Activated CD4-positive, alpha-beta T cell treated with anti-CD3 and anti-CD28 coated beads, Interleukin-2, amount 50 U/mL, for 1 hour (primary cell): Measurements from ENCODE around the gene SPRN.
"Not testable (repeated sequence)": the region's sequence is repeated elsewhere in the genome, so short reads cannot be mapped to it uniquely, and the experiment has no call there.

Source experiments
- DNase-seq: peaks from one replicate; pipeline ENCODE4 v3.0.0-alpha.2; 2020

Gene SPRN

DNA sequence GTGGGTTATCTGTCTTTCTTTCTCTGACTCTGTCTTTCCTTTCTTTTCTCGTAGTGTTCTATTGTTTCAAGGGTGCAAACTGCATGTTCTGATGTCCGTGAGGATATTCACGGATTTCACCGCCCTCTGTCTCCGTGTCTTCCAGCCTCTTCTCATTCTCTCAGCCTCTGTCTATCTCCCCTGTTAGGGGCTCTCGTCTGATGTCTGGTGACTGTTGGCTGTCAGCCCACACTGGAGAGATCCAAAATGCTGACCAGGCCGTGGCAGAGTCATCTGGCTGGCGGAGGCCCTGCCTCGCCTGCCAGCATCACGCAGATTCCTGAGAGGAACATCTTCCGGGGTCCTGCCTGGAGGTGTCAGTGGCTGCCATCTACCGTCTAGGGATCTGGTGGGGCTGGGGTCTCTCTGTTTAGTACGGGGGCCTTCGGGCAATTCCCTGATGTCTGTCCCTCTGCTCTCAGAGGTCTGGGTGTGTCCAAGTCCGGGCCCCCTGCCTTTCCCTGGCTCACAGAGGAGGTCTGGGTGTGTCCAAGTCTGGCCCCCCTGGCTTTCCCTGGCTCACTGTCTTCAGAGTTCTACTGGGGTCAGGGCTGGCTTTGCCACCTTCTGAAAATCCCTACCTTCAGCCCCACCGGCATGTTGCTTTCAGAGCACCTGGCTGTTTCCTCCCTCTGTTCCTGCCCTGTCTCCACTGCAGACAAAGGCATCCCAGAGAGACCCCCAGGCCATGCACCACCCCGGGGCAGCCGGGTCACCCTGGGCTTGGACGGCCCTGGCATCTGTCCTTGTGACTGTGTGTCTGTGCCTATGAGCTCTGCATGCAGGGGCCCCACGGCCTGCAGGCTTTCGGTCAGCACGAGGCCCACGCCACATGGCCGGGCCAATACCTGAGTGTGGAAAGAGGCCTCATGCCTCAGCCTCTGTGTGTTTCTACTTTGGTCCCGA is 15.4 kb upstream of the SPRN start:
- no peak for DNase-seq

DNA sequence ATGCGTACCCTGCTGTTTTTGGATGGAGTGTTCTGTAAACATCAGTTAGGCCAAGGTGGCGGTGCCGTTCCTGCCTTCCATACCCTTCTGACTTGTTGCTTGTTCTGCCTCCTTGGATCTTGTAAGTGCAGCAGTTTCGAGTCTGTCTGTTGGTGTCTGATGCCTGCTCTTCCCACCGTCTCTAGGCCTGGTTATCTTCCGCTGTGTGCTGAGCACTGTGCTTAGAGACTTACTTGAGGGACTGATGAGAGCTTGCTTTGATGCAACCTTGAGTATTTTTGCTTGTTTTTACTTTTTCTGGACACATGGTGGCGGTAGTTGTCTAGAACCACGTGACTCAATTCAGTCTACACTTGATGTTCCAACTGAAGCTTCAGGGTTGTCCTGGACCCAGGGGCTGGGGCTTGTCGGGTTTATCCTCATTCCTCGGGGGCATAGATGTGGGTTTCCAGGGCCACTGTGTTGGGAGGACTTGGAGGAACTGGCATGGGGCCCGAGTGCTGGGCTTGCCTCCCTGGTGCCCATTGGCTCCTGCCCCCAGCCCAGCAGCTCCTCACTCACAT is 14.4 kb upstream of the SPRN start:
- DNase-seq, result no peak

DNA sequence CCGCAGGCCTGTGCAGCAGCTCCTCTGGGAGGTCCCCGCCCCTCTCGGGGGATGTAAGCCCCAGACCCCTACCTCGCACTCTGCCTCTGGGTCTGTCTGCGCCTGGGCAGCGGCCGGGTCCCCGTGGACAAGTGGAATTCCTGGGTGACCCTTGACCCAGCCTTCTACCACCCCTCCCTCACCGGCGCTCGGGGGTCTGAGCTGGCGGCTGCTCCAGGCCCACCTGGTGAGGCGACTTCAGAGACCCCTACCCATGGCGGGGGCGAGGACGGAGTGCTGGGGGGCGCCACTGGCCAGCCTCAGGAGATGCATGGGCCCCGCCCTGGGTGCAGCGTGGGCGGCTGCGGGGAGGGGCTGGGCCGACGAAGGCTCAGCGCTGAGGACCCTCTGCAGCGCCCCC is 8.4 kb upstream of the SPRN start:
- DNase-seq, result not testable (repeated sequence)

DNA sequence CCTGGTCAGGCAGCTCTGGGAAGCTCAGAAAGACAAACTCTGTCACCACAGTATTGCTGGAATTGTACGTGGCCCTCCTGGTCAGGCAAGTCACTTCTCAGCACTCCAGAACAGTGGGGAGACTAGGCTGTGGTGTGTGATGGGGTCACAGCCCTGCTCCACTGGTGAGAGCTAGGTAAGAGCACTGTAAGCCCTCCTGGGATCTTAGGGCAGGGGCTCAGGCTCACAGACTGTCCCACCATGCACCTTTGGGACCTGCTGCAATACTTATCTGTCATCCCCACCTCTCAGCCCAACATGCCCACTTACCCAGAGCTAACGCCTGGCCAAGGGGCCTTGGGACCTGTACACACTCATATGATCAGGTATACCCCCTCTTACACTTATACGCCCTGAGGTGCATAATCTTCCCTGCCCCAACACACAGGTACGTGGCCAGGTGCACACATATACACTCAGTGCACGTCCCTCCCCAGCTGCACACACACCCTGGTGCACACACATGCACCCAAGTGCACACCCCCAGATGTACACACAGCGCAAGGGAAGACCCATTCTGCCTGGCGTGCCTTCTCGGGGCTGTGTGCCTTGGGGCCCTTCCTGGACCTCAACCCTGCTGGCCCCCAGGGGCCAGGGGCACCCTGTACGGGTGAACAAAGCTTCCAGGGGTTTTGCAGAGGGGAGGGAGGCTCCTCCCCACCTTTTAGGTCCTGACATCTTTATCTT is 7.6 kb upstream of the SPRN start:
- DNase-seq, result not testable (repeated sequence)

DNA sequence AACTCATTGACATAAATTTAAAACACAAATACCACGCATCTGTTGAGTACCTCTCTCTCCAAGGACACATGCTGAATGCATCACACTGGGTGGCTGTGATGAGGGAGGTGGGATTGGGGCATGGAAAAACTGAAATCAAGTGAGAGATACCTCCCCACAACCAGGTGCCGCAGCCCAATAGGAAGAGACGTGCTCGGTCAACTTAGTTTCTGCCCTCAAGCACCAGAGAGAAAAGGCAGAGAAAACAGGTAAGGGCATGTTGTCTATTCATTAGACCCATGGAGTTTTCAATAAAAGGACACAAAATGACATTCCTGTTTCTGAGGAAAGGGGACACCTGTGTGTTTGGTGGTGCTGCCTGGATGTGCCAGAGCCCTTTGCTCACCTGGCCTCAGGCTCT is 5.1 kb upstream of the SPRN start:
- DNase-seq, result not testable (repeated sequence)

DNA sequence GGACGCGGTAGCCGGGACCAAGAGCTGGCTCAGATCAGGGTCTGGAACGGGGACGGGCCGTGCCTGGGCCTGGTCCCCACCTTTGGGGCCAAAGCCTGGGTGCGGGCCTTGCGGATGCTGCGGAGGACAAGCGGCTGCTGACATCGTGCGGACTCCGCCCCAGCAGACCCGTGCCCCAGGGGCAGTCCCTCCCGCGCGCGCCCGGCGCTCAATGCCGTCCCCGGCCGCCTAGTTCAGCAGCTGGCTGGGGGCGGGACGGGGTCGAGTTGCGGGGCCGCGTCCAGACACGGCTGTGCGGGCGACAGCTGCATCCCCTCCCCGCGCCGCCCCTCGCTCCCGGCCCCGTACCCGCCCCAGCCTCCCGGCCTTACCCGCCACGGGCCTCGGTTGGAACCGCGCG is 323 bp downstream of the SPRN start:
- DNase-seq, result not testable (repeated sequence)

DNA sequence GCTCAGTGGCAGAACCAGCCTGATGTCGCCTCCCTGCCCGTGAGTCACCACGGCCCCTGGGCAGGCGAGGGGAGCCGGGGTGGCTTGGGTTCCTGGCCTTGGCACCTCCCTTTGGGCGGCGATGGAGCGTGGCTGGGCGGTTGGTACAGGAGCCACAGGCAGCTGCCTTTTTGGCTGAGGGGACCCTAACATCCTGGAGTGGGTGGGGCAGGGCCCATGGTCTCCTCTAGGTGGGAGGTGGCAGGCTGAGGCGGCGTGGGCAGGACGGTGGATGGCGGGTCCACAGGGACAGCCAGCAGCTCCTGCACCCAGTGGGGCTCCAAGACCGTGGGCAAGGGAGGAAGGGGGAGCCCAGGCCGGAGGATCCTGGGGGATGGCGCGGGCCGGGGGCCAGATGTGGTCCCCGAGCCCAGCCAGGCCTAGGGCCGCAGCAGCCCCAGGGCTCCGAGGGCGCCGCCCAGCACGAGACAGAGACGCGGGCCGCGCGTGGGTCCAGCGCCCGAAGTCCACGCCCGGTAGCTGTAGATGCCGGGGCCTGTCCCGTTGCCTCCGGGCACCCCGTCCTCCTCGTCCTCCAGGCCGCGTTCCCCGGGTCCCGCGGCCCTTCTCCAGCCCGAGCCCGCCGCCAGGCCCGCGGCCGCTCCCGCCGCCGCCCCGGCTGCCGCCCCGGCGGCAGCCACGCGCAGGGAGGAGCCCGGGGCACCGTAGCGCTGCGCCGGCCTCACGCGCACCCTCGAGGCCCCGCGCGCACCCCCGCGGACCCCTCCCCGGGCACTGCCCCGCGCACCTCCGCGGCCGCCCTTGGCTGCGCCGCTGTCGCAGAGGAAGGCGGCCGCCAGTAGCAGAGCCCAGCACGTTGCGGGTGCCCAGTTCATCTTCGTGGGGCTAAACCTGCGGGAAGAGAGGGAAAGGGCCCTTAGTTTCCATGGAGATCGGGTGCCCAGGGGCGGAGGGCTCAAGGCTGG is 1.3 kb downstream of the SPRN start:
- DNase-seq, result no peak

DNA sequence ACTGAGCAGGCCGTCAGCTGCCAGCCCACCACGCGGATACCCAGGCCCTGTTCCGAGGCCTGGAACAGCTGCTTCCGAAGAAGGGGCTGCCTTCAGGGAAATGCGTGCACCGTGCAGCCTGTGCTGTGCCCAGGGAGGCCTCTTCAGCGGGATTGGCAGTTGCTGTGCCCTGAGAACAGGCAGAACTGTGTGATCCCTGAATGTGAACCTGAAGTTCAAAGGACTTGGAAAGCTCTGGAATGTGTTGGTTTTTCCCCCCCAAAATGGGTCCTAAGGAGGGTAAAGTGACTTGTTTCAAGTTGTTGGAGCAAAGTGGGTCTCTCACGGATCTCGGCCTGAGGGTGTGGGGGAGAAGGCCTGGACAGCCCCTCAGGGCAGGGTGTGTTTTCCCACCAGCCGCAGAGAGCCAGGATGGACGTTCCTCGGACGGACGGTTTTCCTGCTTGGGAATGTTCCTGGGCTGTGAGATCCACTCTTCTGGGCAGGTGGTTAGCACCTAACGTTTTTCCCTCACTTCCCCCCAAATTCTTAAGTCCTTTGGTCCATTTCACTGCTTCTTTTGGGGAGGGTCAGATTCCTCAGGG is 2.1 kb downstream of the SPRN start:
- DNase-seq, result no peak

DNA sequence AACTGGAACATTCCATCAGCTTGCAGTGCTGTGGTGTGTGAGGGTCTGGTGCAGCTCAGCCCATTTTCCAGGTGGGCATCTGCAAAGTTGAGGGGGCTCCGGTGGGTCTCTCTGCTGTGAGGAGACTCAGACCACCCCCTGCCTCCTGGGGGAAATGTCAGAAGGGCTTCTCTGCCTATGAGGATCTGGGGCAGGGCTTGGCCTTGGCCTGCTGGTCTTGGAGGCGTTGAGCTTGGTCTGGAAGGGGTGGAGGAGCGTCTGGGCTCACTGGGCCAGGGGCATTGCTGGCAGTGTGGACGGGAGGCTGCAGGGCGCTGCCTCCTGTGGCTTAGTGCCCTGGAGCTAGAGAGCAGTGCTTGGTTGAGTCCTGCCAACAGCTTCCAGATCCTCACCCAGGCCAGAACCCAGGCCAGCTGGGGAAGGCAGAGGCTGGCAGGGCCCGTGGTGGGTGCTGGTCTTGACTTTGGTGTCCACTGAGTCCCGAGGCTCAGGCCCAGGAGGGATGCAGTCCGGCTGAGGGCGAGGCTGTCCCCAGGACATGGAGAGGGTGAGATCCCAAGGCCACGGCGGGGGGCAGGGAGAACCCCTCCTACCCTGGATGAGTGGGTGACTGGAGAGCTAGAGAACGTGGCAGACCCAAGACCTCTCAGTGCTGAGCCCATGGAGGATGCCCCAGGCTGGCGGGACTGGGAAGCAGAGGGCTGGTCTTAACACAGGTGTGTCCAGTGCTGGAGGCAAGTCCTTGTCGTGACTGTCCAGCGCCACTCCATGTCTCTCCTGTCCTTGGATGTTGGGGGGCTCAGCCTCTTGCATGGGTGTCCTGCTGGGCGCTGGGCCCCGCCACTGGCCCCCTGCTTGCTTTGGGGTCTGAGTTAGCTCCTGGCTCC is 2.8 kb downstream of the SPRN start:
- DNase-seq, result no peak

DNA sequence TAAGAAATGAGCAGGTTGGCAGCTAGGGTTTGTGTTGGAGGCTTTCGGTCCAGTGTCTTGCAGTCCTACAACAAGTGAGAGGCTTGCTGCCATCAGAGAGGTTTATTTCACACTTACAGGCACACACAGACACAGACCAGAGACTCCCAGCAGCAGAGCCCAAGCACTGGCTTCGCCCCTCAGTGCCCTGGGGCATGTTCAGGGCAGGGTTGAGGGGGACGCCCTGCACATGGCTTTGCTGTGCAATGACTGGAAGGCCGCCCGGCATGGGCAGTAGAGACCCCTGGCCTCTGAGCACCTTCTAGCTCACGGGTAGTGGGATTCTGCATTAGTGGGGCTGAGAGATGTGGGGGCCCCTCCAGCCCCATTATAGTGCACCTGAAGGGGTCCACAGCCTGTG is 3.8 kb downstream of the SPRN start:
- DNase-seq, result no peak

DNA sequence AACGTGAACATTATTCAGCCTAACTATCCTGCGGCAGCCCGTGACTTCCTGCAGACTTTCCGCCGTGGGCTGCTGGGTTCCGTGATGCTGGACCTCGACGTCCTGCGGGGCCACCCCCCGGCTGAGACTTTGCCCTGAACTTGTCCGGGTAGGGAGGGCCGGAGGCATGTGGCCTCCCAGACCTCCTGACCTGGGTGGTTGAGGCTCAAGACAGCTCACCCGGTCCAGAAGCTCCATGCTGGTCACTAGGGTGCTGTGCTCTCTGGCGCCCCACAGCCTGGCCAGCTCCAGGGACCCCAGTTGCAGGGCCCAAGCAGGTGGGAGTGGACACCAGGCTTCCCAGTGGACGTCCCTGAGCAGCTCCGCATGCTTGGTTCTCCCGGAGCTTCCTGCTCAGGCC is 4.4 kb downstream of the SPRN start:
- DNase-seq, result no peak

DNA sequence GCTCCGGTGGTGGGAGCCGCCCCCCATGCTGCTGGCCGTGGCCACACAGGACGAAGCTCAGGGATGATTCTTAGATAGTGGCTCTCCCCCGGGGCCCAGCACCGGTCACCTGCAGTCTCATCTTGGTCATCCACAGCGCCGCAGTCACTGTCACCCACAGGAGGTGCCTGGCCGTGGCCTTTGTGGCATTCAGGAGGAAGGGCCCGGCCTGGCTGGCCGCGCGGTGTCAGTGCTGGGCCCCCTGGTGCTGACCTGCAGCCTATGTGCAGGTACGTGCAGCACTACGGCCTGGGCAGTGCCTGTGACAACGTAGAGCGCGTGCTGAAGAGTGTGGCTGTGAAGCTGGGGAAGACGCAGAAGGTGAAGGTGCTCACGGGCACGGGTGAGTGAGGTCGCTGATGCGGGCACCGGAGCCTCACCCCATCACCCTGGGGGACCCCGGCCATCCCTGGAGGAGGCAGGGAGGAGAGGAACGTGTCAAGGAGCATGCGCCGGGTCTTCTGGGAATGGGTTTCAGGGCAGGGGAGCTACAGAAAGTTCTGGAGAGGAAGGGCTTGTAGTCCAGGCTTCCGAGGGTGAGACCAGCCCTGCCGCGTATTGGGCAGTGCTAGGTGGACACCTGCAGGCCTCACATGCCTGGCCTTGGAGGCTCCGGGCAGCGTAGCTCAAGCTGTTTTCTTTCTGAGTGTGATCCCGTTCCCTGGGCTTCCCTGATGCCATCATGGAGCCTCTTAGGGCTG is 5.0 kb downstream of the SPRN start:
- DNase-seq, result no peak

DNA sequence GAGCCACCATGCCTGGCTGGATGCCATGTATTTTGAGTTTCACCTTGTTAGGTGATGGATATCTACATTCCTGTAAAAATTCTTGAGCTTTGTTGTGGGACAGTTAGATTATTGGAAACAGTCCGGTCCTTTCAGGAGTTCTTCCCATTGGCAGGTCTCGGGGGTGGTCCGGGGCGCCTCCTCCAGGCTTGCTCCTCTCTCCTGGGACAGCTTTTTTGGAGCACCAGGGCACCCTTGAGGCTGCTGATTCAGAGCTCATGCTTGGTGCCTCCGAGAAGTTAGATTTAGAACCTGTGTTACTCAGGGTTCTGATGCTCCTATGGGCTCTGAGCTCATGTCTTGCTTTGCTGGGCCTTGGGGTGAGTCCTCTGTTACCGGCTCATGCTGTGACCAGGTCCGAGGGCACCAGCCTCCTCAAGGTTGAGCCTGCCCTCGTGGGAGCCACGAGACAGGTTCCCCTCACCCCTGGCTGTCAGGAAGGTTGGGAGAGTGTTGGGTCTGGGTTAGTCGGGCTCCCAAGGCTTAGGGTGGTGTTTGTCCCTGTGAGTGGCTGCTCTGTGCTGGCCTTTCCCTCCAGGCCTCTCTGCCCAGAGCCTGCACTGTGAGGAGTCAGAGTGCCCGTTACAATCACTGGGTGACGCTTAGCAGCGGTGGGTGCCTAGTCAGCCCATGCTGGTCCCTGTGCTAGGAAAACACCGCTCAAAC is 6.0 kb downstream of the SPRN start:
- no peak for DNase-seq

DNA sequence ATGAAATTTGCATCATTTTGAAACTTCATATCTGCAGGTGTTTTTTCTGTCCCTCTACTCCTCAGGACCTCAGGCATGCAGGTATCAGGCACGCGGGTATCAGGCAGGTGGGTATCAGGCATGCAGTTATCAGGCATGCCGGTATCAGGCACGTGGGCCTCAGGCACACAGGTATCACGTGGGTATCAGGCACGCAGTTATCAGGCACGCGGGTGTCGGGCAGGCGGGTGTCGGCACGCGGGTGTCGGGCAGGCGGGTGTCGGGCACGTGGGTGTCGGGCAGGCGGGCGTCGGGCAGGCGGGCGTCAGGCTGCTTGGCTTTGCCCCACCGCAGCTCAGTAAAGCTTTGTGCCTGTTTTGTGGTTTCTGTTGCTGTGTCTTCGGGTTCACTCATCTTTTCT is 8.7 kb downstream of the SPRN start:
- no peak for DNase-seq

DNA sequence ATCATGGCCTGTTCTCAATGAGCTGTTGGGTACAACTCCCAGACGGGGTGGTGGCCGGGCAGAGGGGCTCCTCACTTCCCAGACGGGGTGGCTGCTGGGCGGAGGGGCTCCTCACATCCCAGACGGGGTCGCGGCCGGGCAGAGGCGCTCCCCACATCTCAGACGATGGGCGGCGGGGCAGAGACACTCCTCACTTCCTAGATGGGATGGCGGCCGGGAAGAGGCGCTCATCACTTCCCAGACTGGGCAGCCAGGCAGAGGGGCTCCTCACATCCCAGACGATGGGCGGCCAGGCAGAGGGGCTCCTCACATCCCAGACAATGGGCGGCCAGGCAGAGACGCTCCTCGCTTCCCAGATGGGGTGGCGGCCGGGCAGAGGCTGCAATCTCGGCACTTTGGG is 10.0 kb downstream of the SPRN start:
- DNase-seq, result not testable (repeated sequence)

DNA sequence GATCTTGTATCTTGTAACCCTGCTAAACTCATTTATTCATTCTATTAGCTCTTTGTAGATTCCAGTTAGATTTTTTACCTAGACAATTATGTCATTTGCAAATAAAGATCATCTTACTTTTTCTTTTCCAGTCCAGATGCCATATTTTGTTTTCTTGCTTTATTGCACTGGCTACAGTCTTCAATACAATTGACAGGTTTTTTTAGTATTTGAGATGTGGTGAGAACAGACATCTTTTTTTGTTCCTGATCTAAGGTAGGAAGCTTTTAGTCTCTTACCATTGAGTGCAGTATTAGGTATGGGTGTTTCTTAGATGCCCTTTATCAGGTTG is 12.1 kb downstream of the SPRN start:
- no peak for DNase-seq

DNA sequence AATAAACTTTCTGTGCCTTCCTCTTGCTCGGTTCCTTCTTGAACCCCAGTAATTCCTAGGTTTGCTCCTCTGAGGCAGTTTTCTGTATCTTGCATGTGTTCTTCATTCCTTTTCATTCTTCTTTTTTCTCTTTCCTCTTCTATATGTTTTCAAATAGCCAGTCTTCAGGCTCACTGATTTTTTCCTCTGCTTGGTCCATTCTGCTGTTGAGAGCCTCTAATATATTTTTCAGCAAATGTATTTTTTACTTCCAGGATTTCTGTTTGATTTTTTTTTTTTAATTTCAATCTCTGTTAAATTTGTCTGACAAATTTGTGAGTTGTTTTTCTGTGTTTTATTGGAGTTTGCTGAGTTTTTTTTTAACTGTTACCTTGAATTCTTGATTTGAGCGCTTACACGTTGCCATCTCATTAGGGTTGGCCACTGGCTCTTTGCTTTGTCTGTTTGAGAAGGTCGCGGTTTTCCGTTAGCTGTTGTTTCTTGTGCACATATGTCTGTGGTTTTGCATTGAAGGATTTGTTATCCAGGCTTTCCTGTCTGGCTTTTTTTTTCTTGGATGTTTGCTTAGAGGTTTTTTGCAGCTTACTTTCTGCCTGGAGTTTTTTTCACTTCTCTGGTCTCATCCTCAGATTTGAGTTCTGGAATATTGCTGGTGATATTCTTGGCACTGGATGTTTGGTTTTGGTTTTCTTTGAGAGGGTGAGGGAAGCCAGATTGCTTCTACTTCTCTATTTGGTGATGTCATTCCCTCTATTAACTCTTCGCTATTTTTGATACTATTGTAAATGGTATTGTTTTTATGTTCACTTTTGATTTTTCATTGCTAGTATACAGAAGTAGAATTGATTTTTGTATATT is 12.7 kb downstream of the SPRN start:
- no peak for DNase-seq

DNA sequence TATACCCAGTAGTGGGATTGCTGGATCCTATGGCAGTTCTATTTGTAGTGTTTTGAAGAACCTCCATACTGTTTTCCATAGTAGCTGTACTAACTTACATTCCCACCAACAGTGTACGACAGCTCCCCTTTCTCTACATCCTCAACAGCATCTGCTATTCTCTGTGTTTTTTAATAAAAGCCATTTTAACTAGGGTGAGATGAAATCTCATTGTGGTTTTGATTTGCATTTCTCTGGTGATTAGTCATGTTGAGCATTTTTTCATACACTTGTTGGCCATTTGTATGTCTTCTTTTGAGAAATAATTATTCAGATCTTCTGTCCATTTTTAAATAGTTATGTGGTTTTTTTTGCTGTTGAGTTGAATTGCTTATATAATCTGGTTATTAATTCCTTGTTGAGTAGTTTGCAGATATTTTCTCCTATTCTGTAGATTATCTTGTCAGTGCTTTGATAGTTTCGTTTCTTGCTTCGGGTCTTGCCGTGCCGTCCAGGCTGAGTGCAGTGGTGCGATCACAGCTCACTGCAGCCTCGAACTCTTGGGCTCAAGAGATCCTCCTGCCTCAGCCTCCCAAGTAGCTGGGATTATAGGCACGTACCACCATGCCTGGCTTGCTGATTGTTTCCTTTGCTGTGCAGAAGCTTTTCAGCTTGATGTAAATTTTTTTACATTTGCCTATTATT is 18.4 kb downstream of the SPRN start:
- DNase-seq, result no peak
